Measurements from ENCODE around the gene TRIM25.

Gene TRIM25

GRCh38 chr17:56896217-56896967, 17.5 kb downstream of the TRIM25 start:
- no peak overlapping the region for H2BK120ac ChIP-seq (ENCODE audit: low read depth, low read length)
- no peak overlapping the region for H2AK5ac ChIP-seq (ENCODE audit: low read length)
- H3K79me1 ChIP-seq (ENCODE audit: low read length), result no peaks in the 10 kb centered on the region
- H3K23ac ChIP-seq (ENCODE audit: low read length), result no peak overlapping the region
- H3K4ac ChIP-seq (ENCODE audit: low read depth, low read length), result no peak overlapping the region
- no CpG with 5 or more reads among the region's 3 CpGs for WGBS (ENCODE audit: extremely low coverage, insufficient coverage, low lambda C conversion rate)
- H4K8ac ChIP-seq (ENCODE audit: low read depth, low read length), result no peak overlapping the region
- no peaks in the 10 kb centered on the region for H3K79me2 ChIP-seq (ENCODE audit: control insufficient read depth, insufficient read depth, low read length)
- DNase-seq, result peak; percentile 30
- H2BK15ac ChIP-seq (replicated peaks; ENCODE audit: low read depth), result no peak overlapping the region
- H3K27me3 ChIP-seq (ENCODE audit: insufficient read depth, low read length, poor library complexity), result no peaks in the 10 kb centered on the region
- H3K4me2 ChIP-seq (ENCODE audit: low read length), result no peak overlapping the region
- no peak overlapping the region for H2BK5ac ChIP-seq (ENCODE audit: low read length)
- no peak overlapping the region for H4K5ac ChIP-seq (ENCODE audit: low read length)
- H3K18ac ChIP-seq (ENCODE audit: low read length), result no peak overlapping the region
- H3K4me1 ChIP-seq (ENCODE audit: control insufficient read depth, low read depth, low read length), result no peaks in the 10 kb centered on the region
- no peak overlapping the region for H3K9ac ChIP-seq (ENCODE audit: low read length)
- H3K27ac ChIP-seq (ENCODE audit: low read depth, low read length), result no peak overlapping the region
- H3K36me3 ChIP-seq (ENCODE audit: control insufficient read depth, insufficient read depth, low read length), result no peaks in the 10 kb centered on the region
- no peak overlapping the region for H3K4me3 ChIP-seq (ENCODE audit: low read length)
- no peak overlapping the region for H3K56ac ChIP-seq (ENCODE audit: low read length)

- Histone ChIP-seq H2BK5ac (ENCODE audit: low read length) (no peak overlapping the region), H2AK5ac (ENCODE audit: low read length) (no peak overlapping the region), H4K5ac (ENCODE audit: low read length) (no peak overlapping the region), H3K18ac (ENCODE audit: low read length) (no peak overlapping the region), H3K56ac (ENCODE audit: low read length) (no peak overlapping the region), H3K4me1 (ENCODE audit: control insufficient read depth, low read depth, low read length) (no peaks in the 10 kb centered on the region), H3K9ac (ENCODE audit: low read length) (no peak overlapping the region), H2BK15ac (replicated peaks; ENCODE audit: low read depth) (no peak overlapping the region), H3K4ac (ENCODE audit: low read depth, low read length) (no peak overlapping the region), H3K36me3 (ENCODE audit: control insufficient read depth, insufficient read depth, low read length) (no peaks in the 10 kb centered on the region), H4K8ac (ENCODE audit: low read depth, low read length) (no peak overlapping the region), H3K23ac (ENCODE audit: low read length) (no peak overlapping the region), H3K79me1 (ENCODE audit: low read length) (no peaks in the 10 kb centered on the region), H3K4me3 (ENCODE audit: low read length) (no peak overlapping the region), H3K27me3 (ENCODE audit: insufficient read depth, low read length, poor library complexity) (no peaks in the 10 kb centered on the region), H3K4me2 (ENCODE audit: low read length) (no peak overlapping the region), H2BK120ac (ENCODE audit: low read depth, low read length) (no peak overlapping the region), H3K79me2 (ENCODE audit: control insufficient read depth, insufficient read depth, low read length) (no peaks in the 10 kb centered on the region), H3K27ac (ENCODE audit: low read depth, low read length) (no peak overlapping the region)
- WGBS (ENCODE audit: extremely low coverage, insufficient coverage, low lambda C conversion rate), result no CpG with 5 or more reads among the region's 20 CpGs
- DNase-seq, result no peak
Observed at GRCh38 chr17:56894859-56895455, 18.9 kb downstream of the TRIM25 start.

- H3K27me3 ChIP-seq (ENCODE audit: insufficient read depth, low read length, poor library complexity), result no peaks in the 10 kb centered on the region
- no peak overlapping the region for H4K5ac ChIP-seq (ENCODE audit: low read length)
- no peak overlapping the region for H4K8ac ChIP-seq (ENCODE audit: low read depth, low read length)
- no peak overlapping the region for H3K9ac ChIP-seq (ENCODE audit: low read length)
- WGBS (ENCODE audit: extremely low coverage, insufficient coverage, low lambda C conversion rate), result no CpG with 5 or more reads among the region's 7 CpGs
- H3K27ac ChIP-seq (ENCODE audit: low read depth, low read length), result no peak overlapping the region
- H3K56ac ChIP-seq (ENCODE audit: low read length), result no peak overlapping the region
- H2AK5ac ChIP-seq (ENCODE audit: low read length), result no peak overlapping the region
- no peak overlapping the region for H2BK15ac ChIP-seq (replicated peaks; ENCODE audit: low read depth)
- no peak overlapping the region for H2BK120ac ChIP-seq (ENCODE audit: low read depth, low read length)
- no peak overlapping the region for H2BK5ac ChIP-seq (ENCODE audit: low read length)
- H3K4me3 ChIP-seq (ENCODE audit: low read length), result no peak overlapping the region
- no peak overlapping the region for H3K18ac ChIP-seq (ENCODE audit: low read length)
- H3K79me1 ChIP-seq (ENCODE audit: low read length), result no peaks in the 10 kb centered on the region
- H3K36me3 ChIP-seq (ENCODE audit: control insufficient read depth, insufficient read depth, low read length), result no peaks in the 10 kb centered on the region
- no peak overlapping the region for H3K4ac ChIP-seq (ENCODE audit: low read depth, low read length)
- H3K79me2 ChIP-seq (ENCODE audit: control insufficient read depth, insufficient read depth, low read length), result no peaks in the 10 kb centered on the region
- H3K4me2 ChIP-seq (ENCODE audit: low read length), result no peak overlapping the region
- DNase-seq, result no peak
- no peaks in the 10 kb centered on the region for H3K4me1 ChIP-seq (ENCODE audit: control insufficient read depth, low read depth, low read length)
- no peak overlapping the region for H3K23ac ChIP-seq (ENCODE audit: low read length)
Observed at GRCh38 chr17:56893503-56893902, 20.3 kb downstream of the TRIM25 start.

- H3K23ac ChIP-seq (ENCODE audit: low read length), result no peak overlapping the region
- H2BK15ac ChIP-seq (replicated peaks; ENCODE audit: low read depth), result no peak overlapping the region
- H3K56ac ChIP-seq (ENCODE audit: low read length), result no peak overlapping the region
- DNase-seq, result no peak
- H3K79me2 ChIP-seq (ENCODE audit: control insufficient read depth, insufficient read depth, low read length), result no peaks in the 10 kb centered on the region
- H4K8ac ChIP-seq (ENCODE audit: low read depth, low read length), result no peak overlapping the region
- H3K9ac ChIP-seq (ENCODE audit: low read length), result no peak overlapping the region
- no peak overlapping the region for H2BK5ac ChIP-seq (ENCODE audit: low read length)
- H2BK120ac ChIP-seq (ENCODE audit: low read depth, low read length), result no peak overlapping the region
- no peak overlapping the region for H3K4me2 ChIP-seq (ENCODE audit: low read length)
- no peaks in the 10 kb centered on the region for H3K4me1 ChIP-seq (ENCODE audit: control insufficient read depth, low read depth, low read length)
- H4K5ac ChIP-seq (ENCODE audit: low read length), result no peak overlapping the region
- no peak overlapping the region for H3K27ac ChIP-seq (ENCODE audit: low read depth, low read length)
- H3K4me3 ChIP-seq (ENCODE audit: low read length), result no peak overlapping the region
- no peaks in the 10 kb centered on the region for H3K27me3 ChIP-seq (ENCODE audit: insufficient read depth, low read length, poor library complexity)
- no peak overlapping the region for H2AK5ac ChIP-seq (ENCODE audit: low read length)
- H3K4ac ChIP-seq (ENCODE audit: low read depth, low read length), result no peak overlapping the region
- WGBS (ENCODE audit: extremely low coverage, insufficient coverage, low lambda C conversion rate), result no CpG with 5 or more reads among the region's 1 CpG
- H3K79me1 ChIP-seq (ENCODE audit: low read length), result no peaks in the 10 kb centered on the region
- H3K18ac ChIP-seq (ENCODE audit: low read length), result no peak overlapping the region
- no peaks in the 10 kb centered on the region for H3K36me3 ChIP-seq (ENCODE audit: control insufficient read depth, insufficient read depth, low read length)
Observed at GRCh38 chr17:56892333-56892732, 21.5 kb downstream of the TRIM25 start.

- H3K18ac ChIP-seq (ENCODE audit: low read length), result no peak overlapping the region
Observed at GRCh38 chr17:56891751-56892150, 22.1 kb downstream of the TRIM25 start.

More at GRCh38 chr17:56891751-56892150, 22.1 kb downstream of the TRIM25 start:
- Histone ChIP-seq H3K79me1 (ENCODE audit: low read length) (no peaks in the 10 kb centered on the region), H2BK5ac (ENCODE audit: low read length) (no peak overlapping the region), H2AK5ac (ENCODE audit: low read length) (no peak overlapping the region), H4K8ac (ENCODE audit: low read depth, low read length) (no peak overlapping the region), H3K4me2 (ENCODE audit: low read length) (no peak overlapping the region), H3K36me3 (ENCODE audit: control insufficient read depth, insufficient read depth, low read length) (no peaks in the 10 kb centered on the region), H2BK120ac (ENCODE audit: low read depth, low read length) (no peak overlapping the region), H3K9ac (ENCODE audit: low read length) (no peak overlapping the region), H3K27ac (ENCODE audit: low read depth, low read length) (no peak overlapping the region), H4K5ac (ENCODE audit: low read length) (no peak overlapping the region), H3K4ac (ENCODE audit: low read depth, low read length) (no peak overlapping the region), H3K79me2 (ENCODE audit: control insufficient read depth, insufficient read depth, low read length) (no peaks in the 10 kb centered on the region), H3K4me1 (ENCODE audit: control insufficient read depth, low read depth, low read length) (no peaks in the 10 kb centered on the region), H3K27me3 (ENCODE audit: insufficient read depth, low read length, poor library complexity) (no peaks in the 10 kb centered on the region), H2BK15ac (replicated peaks; ENCODE audit: low read depth) (no peak overlapping the region), H3K56ac (ENCODE audit: low read length) (no peak overlapping the region), H3K23ac (ENCODE audit: low read length) (no peak overlapping the region), H3K4me3 (ENCODE audit: low read length) (no peak overlapping the region)
- WGBS (ENCODE audit: extremely low coverage, insufficient coverage, low lambda C conversion rate), result no CpG with 5 or more reads among the region's 16 CpGs
- peak; percentile 47 for DNase-seq

All from mesendoderm (in vitro differentiated cells).